CD14-positive monocyte (primary cell): ENCODE data around the gene CSMD2. TPM values are rescaled to one million over a fixed set of nuclear protein-coding genes. Genes with fewer than 3 reads are reported as not detected.
"Not testable (repeated sequence)": the region's sequence is repeated elsewhere in the genome, so short reads cannot be mapped to it uniquely, and the experiment has no call there.

Experiments
- DNase-seq, 3 donors: peaks; one replicate each; pipeline ENCODE4 v3.0.0-alpha.2; 2011 to 2022
- H2AFZ ChIP-seq: 2 replicates; pipeline ENCODE4 v1.6.0; 2012; ENCODE audit warnings: mild to moderate bottlenecking, low read depth, low read length, inconsistent platforms; ENCODE audit not compliant: insufficient read depth, poor library complexity, severe bottlenecking
- H3K27ac ChIP-seq, 2 donors: 1 replicate in 1 of 2; 2 replicates in 1 of 2; pipeline ENCODE4 v1.5.1; 2012 to 2013; ENCODE audit warnings: low read length in 2 of 2, control low read depth in 1 of 2, inconsistent platforms in 1 of 2, low read depth in 1 of 2, mild to moderate bottlenecking in 1 of 2
- H3K27me3 ChIP-seq, 2 donors: one replicate each; pipeline versions ENCODE4 v1.6.0 to v1.6.1; 2011 to 2013; ENCODE audit warnings: low read length in 2 of 2; ENCODE audit not compliant: control insufficient read depth in 2 of 2, insufficient read depth in 2 of 2
- H3K36me3 ChIP-seq, 2 donors: replicated peaks in 1 of 2; 1 replicate in 1 of 2; 2 replicates in 1 of 2; pipeline versions ENCODE4 v1.5.1 to v1.6.1; 2012 to 2013; ENCODE audit warnings: low read length in 2 of 2, control low read depth in 1 of 2, inconsistent platforms in 1 of 2, mild to moderate bottlenecking in 1 of 2; ENCODE audit not compliant: insufficient read depth in 2 of 2, control insufficient read depth in 1 of 2
- H3K4me1 ChIP-seq, 2 donors: 1 replicate in 1 of 2; 2 replicates in 1 of 2; pipeline versions ENCODE4 v1.5.1 to v1.6.1; 2012 to 2013; ENCODE audit warnings: low read length in 2 of 2, control low read depth in 1 of 2, inconsistent platforms in 1 of 2, mild to moderate bottlenecking in 1 of 2, moderate library complexity in 1 of 2; ENCODE audit not compliant: insufficient read depth in 2 of 2, control insufficient read depth in 1 of 2
- H3K4me2 ChIP-seq: replicated peaks from 2 replicates; pipeline ENCODE3; 2012; ENCODE audit warnings: low read length, moderate library complexity, mild to moderate bottlenecking; ENCODE audit not compliant: poor library complexity, severe bottlenecking; ENCODE audit errors: extremely low read depth
- H3K4me3 ChIP-seq, 3 experiments: fragments of 200-600 bp in 1 of 3; sonication (generic) in 1 of 3; replicated peaks in 1 of 3; 1 replicate in 2 of 3; 2 replicates in 1 of 3; pipeline ENCODE4 v1.5.1; 2011 to 2013; ENCODE audit warnings: low read length in 3 of 3, mild to moderate bottlenecking in 3 of 3, control low read depth in 2 of 3, low read depth in 2 of 3, inconsistent platforms in 1 of 3, moderate library complexity in 1 of 3
- H3K79me2 ChIP-seq: 2 replicates; pipeline ENCODE4 v1.6.0; 2012; ENCODE audit warnings: mild to moderate bottlenecking, control low read depth, inconsistent platforms, low read length, moderate library complexity; ENCODE audit not compliant: insufficient read depth
- H3K9ac ChIP-seq: 2 replicates; pipeline ENCODE4 v1.6.0; 2017; ENCODE audit warnings: low read length, mild to moderate bottlenecking; ENCODE audit not compliant: insufficient read depth, poor library complexity, severe bottlenecking
- H3K9me3 ChIP-seq, 2 donors: replicated peaks in 1 of 2; 1 replicate in 1 of 2; 2 replicates in 1 of 2; pipeline versions ENCODE4 v1.5.1 to v1.6.1; 2012 to 2013; ENCODE audit warnings: low read length in 2 of 2, control low read depth in 1 of 2; ENCODE audit not compliant: control insufficient read depth in 1 of 2, insufficient read depth in 1 of 2
- H4K20me1 ChIP-seq: 2 replicates; pipeline ENCODE4 v1.6.0; 2012; ENCODE audit warnings: mild to moderate bottlenecking, low read length, control low read depth, moderate library complexity; ENCODE audit not compliant: insufficient read depth
- H3K27ac Mint-ChIP-seq, 7 donors: one replicate each; pipeline ENCODE4 v1.8.0; 2020; ENCODE audit warnings: mild to moderate bottlenecking in 7 of 7, mixed read lengths in 7 of 7, moderate library complexity in 6 of 7, inconsistent platforms in 2 of 7
- H3K27me3 Mint-ChIP-seq, 3 donors: one replicate each; pipeline ENCODE4 v1.8.0; 2021 to 2022; ENCODE audit warnings: low read depth in 3 of 3, mild to moderate bottlenecking in 3 of 3, mixed read lengths in 3 of 3, moderate library complexity in 3 of 3, inconsistent platforms in 1 of 3
- H3K36me3 Mint-ChIP-seq, 2 donors: one replicate each; pipeline ENCODE4 v1.8.0; 2020; ENCODE audit warnings: mixed read lengths in 2 of 2, inconsistent platforms in 1 of 2, mild to moderate bottlenecking in 1 of 2
- H3K4me1 Mint-ChIP-seq: one replicate; pipeline ENCODE4 v1.8.0; 2020; ENCODE audit warnings: mild to moderate bottlenecking, mixed read lengths
- H3K4me3 Mint-ChIP-seq, 2 donors: one replicate each; pipeline ENCODE4 v1.8.0; 2020; ENCODE audit warnings: mild to moderate bottlenecking in 2 of 2, mixed read lengths in 2 of 2, moderate library complexity in 1 of 2
- H3K9me3 Mint-ChIP-seq, 7 donors: one replicate each; pipeline ENCODE4 v1.8.0; 2020 to 2022; ENCODE audit warnings: mixed read lengths in 7 of 7, mild to moderate bottlenecking in 6 of 7, moderate library complexity in 6 of 7, inconsistent platforms in 2 of 7
- CTCF ChIP-seq: fragments of 200-600 bp; IDR thresholded peaks from one replicate; pipeline ENCODE4 v1.8.0; 2022; ENCODE audit warnings: antibody characterized with exemption, mild to moderate bottlenecking
- WGBS: methylation state at CpG from one replicate; pipeline ENCODE4 v1.1.5; 2013; ENCODE audit warnings: missing lambda C conversion rate; ENCODE audit not compliant: insufficient coverage; 5-methylcytosine and 5-hydroxymethylcytosine counted together
- intact Hi-C, 2 donors: fragments of 100-400 bp; cut with micrococcal nuclease; formaldehyde crosslinking; loops; one replicate each; pipeline versions ENCODE4 v1.15.0 to v1.15.1; 2023
- polyA plus RNA-seq, 3 donors: library from polyadenylated mRNA; depleted of rRNA in 1 of 3; unstranded in 2 of 3; stranded (reverse) in 1 of 3; fragments of 300-500 nt in 2 of 3; fragments of >200 nt in 1 of 3; fragmentation: Illumina TruSeq in 2 of 3; gene quantifications; 1 replicate in 2 of 3; 2 replicates in 1 of 3; pipeline ENCODE4 v1.2.3, GENCODE V29; 2012 to 2021

The CSMD2 gene
- polyA plus RNA-seq, 3 donors = 0.04 TPM; not detected in 2

GRCh38 chr1:34186741-34187494 lies 21.9 kb upstream of the CSMD2 start:
- intact Hi-C loops = no loop called here
- H3K4me1 Mint-ChIP-seq = no peaks in the 10 kb centered on the region
- Histone ChIP-seq H3K79me2 (no peaks in the 10 kb centered on the region), H3K4me2 (no peak overlapping the region), H3K36me3 (no peaks in the 10 kb centered on the region), H3K9ac (no peak overlapping the region), H3K27me3 (no peaks in the 10 kb centered on the region), H3K27ac (no peak overlapping the region), H3K4me3 (no peak overlapping the region), H4K20me1 (no peaks in the 10 kb centered on the region), H2AFZ (no peak overlapping the region), H3K9me3 (peaks cover 0 to 7% of the 10 kb centered on the region in 2 donors), H3K4me1 (no peaks in the 10 kb centered on the region)
- no peak for TF ChIP-seq CTCF
- 77% methylated on average over 7 of the region's 12 CpGs for WGBS
- H3K36me3 Mint-ChIP-seq = no peaks in the 10 kb centered on the region
- no peak for DNase-seq
- peaks cover 4 to 9% (median 6%) of the 10 kb centered on the region in 3 donors for H3K27me3 Mint-ChIP-seq
- no peak overlapping the region for H3K27ac Mint-ChIP-seq
- peaks cover 3 to 14% (median 10%) of the 10 kb centered on the region in 7 donors for H3K9me3 Mint-ChIP-seq
- no peak overlapping the region for H3K4me3 Mint-ChIP-seq

GRCh38 chr1:34183381-34183780 lies 18.4 kb upstream of the CSMD2 start:
- H3K9ac ChIP-seq, H2AFZ ChIP-seq, H3K4me3 ChIP-seq, H3K4me1 Mint-ChIP-seq, H3K9me3 ChIP-seq, H3K27me3 ChIP-seq, H3K9me3 Mint-ChIP-seq, H4K20me1 ChIP-seq, H3K27ac ChIP-seq, intact Hi-C loops, H3K27ac Mint-ChIP-seq, H3K79me2 ChIP-seq, DNase-seq, H3K36me3 Mint-ChIP-seq, H3K36me3 ChIP-seq, H3K4me2 ChIP-seq, H3K4me3 Mint-ChIP-seq, H3K4me1 ChIP-seq: not testable (repeated sequence)
- 100% methylated on average over 1 of the region's 4 CpGs for WGBS
- H3K27me3 Mint-ChIP-seq = peaks cover 6 to 13% (median 12%) of the 10 kb centered on the region in 3 donors
